ENCODE results near the gene INSRR.

- no peak for TF ChIP-seq CTCF (IDR thresholded peaks at IDR 0.05)
- TF ChIP-seq POLR2A (IDR thresholded peaks at IDR 0.05; ENCODE audit: low read depth), result no peak
Observed at GRCh38 chr1:156795374-156795733, 63.6 kb downstream of the INSRR start.

Data from esophagus muscularis mucosa (tissue), 3 donors.